HG03045 (cell line): Measurements from ENCODE around the gene PPP2R5C.

Experiments
- ATAC-seq: cut with Tn5 transposase; IDR thresholded peaks from one replicate; pipeline ENCODE4 v1.9.1; 2021; ENCODE audit warnings: mild to moderate bottlenecking, moderate library complexity; ENCODE audit not compliant: unreplicated experiment

The PPP2R5C gene

DNA sequence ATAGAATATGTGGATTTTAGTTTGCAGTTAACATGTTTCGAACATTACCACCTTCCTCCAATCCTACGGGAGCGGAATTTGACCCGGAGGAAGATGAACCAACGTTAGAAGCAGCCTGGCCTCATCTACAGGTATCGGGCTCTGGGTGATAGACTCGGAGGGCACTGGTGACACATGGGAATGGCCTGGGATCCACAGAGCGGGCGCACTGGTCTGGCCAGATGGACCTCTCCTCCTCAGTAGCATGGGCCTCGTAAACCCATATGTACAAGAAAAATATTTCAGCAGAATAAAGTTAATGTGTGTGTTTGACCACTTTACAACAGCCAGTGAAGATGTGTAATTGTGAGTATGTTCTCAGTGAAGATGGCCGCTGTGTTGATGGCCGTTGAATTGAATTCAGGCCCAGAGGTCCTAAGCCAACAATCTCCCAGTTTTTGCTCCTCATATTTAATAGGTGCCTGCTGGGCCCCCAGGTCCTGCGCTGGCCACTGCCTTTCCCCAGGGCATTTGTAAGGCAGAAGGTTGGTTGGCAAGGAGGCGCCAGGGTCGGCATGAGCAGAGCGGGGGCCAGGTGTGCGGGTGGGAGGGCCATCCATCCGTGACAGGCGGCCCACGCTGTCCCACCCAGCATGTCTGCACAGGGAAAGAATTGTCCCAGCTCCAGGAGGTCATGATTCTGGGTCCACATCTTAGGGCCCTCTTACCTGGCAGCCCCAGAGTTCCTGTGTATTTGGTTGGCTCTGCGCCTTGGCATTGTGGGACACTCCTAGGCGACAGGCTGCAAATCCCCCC lies 120.8 kb downstream of the PPP2R5C start:
- ATAC-seq = no peak

DNA sequence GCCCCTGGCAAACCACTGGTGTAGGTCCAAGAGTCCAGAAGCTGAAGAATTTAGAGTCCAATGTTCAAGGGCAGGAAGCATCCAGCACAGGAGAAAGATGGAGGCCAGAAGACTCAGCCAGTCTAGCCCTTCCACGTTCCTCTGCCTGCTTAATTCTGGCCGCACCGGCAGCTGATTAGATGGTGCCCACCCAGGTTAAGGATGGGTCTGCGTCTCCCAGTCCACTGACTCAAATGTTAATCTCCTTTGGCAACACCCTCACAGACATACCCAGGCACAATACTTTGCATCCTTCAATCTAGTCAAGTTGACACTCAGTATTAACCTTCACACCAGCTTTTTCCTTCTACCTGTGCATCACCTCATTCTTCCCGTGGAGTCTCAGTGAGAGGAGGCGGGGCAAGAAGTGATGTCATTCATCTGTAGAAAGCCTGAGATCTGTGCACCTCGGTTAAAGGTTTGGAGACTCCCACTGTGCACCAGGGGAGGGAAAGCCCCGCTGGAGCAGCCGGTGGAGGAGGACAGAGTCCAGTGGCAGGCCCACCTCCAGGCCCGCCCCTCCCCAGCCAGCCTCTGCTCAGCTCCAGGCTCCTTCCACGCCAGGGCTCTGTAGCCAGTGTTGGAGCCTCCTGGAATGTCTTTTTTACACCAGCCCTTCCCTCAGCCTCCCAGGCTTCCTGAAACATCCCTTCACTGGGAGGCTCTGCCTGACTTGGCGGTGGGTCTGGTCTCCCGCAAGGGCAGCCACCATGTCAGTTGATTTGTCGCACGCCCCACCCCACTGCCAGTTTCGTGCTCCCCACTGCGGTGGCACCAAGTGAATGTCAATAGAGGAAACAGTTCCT lies 122.8 kb downstream of the PPP2R5C start:
- no peak for ATAC-seq

DNA sequence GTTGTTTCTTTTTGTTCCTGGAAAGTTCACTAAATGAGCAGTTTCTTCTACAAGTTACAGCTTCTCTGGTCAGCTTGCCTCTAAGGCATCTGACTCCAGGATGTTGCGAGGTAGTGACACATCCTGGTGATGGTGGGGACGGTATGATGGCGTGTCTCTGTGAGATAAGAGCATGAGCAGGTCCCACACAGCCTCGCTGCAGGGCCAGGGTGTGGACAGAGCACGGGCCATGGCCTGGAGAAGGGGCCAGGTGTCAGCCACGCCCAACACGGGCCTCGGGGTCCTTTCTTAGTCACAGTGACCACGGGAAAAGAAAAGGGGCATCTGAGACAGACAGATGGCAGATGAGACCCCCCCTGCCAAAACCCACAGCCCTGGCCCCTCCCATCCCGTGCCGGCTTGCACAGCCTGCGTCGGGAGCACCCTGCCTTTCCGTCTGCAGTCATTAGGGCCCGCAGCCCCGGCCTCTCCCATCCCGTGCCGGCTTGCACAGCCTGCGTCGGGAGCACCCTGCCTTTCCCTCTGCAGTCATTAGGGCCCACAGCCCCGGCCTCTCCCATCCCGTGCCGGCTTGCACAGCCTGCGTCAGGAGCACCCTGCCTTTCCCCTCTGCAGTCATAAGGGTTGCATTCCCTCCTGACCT lies 123.5 kb downstream of the PPP2R5C start:
- ATAC-seq = no peak

DNA sequence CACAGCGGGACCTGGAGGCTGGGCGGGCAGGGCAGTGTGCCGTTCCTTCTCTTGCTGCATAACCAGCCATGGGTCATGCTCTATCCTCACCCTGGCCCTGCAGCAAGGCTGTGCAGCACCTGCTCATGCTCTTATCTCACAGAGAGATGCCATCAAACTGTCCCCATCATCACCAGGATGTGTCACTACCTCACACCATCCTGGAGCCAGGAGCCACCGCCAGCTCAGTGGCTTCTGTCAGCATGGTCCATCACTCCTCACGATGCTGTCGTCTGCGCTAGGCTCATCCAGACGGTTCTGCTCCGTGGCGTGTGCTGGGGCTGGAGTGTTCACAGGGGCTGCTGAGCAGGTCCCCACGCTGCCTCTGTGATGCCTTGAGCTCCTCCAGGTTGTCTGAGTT lies 125.7 kb downstream of the PPP2R5C start:
- ATAC-seq = no peak

DNA sequence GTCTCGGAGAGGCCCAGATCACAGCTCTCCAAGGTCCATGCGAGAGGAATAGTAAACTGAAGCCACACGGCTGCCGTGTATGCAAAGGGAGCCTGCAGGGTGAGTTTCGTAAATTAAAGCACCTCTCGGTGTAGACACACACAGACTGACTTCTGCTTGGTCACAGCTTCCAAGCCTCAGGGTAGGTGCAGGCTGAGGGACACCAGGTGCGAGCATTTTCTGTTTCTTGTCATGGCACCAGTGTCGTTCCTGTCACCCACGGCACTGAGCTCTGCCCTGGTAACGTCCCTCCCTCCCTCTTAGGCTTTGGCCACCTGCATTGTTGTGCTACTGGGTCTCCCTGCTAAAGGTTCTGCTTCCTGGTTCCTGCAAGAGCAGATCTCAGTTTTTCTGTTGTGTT lies 126.7 kb downstream of the PPP2R5C start:
- ATAC-seq = no peak

DNA sequence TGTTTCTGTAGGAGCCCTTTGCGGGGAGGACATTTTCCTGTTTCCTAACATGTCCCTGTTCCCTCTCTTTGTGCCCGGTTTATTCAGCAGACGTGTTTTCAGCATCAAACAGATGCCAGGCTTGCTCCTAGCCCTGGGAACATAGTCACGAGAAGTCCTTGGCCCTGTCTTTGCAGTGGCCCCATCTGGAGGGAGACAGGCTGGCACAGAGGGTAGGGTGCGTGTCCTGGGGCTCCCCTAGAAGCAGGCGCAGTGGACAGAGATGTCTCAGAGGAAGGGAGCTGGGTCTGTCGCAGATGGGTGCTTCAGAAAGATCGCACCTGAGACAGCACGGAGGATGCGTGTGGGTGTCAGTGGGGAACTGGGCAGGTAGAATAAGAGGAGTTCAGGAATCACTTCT lies 127.9 kb downstream of the PPP2R5C start:
- no peak for ATAC-seq

DNA sequence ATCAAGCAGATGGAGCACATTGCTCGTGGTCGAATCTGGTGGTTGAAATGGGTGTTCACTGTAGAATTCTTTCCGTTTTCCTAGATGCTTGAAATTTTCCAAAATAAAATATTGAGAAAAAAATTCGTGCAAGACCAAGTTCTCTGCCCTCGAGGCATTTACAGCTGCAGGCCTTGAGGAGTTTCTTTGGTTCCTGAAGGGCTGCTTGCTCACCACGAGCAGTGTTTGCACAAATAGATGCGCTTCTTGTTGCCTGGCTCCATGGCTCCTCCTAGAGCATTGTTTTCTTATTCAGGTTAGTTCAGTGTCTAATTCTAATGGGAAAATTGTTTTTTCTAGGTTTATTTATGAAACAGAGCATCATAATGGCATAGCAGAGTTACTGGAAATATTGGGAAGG lies 128.4 kb downstream of the PPP2R5C start:
- no peak for ATAC-seq

DNA sequence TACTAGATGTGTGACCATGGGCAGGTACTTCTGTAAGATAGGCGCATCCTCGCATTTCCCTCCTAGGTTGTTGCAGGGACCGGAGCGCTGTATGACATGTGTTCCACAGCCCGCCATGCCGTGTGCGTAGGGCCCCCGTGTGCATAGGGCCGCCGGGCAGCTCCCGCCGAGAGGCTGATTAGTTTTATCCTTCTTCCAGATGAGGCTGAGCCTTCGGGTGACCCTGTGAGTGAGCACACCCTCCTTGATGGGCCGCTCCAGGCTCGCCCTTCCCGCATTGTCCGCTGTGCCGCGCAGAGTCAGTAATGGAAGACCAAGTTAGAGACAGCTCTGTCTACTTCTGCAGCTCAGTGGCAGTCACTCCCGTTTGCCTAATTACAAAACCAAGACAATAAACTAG lies 130.0 kb downstream of the PPP2R5C start:
- no peak for ATAC-seq

DNA sequence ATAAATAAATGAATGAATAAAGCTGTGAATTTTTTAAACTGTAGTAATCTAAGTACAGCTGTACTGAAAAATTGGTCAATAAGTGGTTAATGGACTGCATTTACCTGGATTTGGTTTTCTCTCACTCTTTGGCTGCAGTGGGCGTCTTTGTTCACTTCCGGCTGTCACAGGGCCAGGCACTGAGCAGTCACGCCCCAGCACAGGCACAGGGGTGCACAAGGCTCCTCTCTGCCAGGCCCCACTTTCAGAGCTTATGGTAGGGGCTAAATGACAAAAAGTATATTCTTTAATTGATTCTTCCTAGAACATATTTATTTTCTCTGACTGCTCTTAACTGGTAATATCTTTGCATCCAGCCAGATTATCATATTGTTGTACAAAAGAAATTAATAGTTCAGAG lies 132.2 kb downstream of the PPP2R5C start:
- no peak for ATAC-seq

DNA sequence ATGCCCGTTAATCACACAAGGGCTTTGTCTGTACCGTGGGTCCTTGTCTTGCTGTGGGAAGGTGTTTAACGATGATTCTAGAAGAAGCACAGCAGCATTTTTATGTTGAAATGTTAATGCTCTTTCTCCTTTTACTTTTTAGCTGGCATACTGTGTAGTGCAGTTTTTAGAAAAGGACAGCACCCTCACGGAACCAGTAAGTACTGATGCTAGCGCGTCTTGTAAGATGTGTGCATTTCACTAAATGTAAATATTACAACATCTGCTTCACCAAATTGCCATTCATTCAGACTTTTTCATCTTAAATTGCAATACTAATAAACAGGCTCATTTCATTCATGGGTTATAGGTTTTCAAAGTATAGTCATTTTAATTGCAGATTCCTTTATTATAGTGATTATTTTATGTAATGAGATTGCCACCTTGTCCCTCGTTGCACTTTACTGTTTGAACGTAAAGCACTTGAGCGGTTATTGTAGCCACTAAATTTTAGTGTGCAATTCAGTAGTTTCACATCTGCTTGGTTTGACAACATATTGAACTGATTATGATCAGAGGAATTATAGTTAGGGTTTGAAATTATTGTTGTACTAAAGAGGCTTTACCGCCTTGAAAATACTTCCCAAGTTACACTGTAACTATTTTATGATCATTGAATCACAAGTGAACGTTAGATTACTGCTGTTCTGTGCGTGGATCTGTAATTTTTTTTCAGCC lies 133.0 kb downstream of the PPP2R5C start:
- ATAC-seq = no peak

DNA sequence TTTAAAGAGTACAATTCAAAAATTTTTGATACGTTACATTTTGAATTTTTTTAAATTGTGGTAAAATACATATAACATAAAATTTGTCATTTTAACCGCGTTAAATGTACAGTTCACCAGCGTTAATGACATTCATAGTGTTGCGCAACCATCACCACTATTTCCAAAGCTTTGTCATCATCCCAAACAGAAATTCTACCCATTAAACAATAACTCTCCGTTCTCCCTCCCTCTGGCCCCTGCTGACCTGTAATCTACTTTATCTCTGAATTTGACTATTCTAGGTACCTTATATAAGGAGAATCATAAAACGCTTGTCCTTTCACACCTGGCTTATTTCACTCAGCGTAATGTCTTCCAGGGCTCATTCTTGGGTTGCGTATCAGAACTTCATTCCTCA lies 133.7 kb downstream of the PPP2R5C start:
- ATAC-seq = no peak

DNA sequence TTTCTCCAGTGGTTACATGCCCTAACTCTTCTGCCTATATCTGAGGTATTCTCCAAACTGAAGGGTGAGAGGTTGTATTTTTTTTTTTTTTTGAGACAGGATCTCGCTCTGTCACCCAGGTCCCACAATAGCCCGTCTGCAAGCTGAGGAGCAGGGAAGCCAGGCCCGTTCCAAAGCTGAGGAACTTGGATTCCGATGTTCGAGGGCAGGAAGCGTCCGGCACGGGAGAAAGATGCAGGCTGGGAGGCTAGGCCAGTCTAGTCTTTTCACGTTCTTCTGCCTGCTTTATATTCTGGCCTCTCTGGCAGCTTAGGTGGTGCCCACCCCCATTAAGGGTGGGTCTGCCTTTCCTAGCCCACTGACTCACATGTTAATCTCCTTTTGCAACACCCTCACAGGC lies 135.8 kb downstream of the PPP2R5C start:
- ATAC-seq = no peak

DNA sequence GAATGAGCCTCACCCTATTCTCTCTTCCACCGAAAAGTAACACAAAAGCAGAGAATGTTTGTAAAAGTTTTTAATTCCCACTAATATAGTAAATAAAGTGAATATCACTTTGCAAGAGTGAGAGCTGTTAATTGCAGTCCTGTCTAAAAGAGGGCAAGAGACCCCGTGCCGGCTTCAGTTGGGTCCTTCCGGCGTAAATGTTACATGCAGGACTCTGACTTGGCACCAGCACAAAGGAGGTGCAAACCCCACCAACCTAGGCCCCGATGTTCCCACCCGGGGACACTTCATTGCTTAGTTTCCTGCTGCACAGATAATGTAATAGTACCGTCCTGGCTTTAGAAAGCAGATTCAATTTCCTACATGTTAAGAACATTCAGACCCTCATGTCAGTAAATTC lies 136.9 kb downstream of the PPP2R5C start:
- no peak for ATAC-seq

DNA sequence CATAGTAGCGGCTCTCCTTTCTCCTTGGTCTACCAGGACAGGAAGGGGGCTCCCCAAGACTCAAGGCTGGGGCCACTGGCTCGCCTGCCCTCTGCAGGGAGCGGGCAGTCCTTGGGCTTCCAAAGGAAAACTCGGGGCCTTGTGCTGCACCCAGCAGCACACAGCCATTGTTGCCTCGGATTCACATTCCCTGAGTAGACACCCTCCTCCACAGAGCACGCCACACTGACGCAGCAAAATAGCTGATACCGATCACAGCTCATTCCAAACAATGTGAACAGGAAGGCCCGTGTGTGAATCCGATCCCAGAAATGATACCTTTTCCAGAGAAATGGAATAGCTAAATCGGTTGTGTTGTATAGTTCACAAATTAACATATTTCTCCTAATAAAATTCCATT lies 137.8 kb downstream of the PPP2R5C start:
- ATAC-seq = no peak

DNA sequence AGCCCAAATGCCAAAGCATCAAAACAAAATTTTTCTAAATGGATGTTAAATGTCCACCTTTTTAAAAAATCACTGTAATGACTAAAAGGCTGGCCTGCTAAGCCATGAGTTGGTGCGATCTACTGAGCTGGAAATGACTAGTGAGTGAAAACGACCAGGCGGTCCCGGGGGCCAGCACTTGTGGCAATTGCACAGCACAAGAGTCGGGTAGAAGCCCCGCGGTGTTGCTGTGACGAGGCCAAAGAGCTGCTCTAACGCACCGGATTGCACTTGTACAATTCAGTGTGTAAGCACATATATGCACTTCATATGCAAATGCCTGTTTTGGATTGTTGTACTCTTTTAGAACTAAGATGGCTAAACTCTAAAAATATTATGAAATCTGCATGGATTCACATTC lies 138.7 kb downstream of the PPP2R5C start:
- ATAC-seq = no peak

DNA sequence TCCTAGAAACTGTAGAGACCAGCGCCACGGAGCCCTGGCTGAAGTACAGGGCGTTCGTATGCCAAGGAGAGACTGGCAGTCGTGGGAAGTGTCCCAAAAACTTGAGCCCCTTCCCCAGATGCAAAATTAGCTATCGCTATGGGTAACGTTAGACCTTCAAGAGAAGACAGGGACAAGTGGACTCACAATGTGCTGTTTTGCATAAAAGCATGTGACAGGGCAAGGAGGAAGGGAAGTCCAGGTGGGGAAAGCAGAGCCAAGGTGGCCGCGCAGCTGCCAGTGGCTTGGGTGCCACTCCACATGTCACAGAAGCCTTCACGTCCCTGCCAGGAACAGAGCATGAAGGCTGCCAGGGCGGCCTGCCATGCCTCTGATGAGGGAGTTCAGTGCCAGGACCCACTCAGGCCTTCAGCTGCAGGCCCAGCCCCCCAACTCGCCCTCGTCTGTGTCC lies 141.6 kb downstream of the PPP2R5C start:
- ATAC-seq = no peak

DNA sequence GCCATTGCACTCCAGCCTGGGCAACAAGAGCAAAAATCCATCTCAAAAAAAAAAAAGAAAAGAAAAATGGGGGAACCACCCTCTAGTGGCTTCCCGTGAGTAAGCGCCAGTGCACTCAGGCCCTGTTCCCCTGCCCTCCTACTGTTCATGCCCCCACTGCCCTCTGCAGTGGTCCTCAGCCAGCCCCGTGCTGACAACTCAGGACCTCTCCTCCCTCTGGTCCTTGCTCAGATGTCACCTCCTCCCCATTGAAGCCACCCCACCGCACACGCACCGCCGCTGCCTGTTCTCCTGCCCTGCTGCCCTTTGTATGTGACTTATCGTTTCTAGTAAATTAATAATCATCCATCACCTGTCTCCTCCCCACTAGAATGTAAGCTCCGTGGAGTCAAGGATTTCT lies 144.1 kb downstream of the PPP2R5C start:
- no peak for ATAC-seq

DNA sequence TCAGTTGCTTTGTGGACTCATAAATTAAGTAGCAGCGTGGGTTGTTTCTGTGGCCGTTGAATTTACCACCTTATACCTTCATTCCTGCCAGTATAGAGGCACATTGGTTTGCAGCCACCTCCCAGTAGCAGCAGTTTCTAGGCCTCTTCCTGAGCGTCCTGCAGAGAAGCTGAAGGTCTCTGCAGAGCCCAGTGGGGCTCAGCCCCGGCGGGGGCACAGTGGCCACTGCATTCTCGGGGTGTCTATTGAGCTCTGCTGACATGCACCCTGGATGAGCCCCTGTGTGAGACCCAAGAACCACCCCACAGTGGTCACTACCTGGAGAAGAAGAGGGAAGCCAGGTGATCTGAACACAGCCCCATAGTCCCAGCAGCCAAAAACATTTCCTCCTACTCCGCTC lies 145.1 kb downstream of the PPP2R5C start:
- no peak for ATAC-seq

DNA sequence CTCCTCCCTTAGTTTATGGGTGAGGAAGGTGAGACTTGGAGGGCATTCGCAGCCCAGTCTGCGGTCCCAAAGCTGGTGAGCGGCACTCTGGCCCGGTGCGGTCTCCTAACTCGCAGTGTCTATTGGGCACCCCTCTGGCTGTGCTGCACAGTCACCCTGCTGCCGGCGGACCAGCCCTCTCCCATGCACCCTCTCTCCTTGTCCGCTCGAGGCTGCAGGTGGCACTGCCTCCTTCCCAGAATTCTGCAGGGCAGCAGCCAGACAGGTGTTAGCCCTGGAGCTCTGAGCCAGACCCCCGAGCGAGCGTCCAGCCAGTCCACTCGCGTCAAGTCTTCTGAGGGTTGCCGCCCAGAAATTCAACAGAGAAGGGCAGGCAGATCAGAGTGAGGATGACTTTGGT lies 146.1 kb downstream of the PPP2R5C start:
- no peak for ATAC-seq

DNA sequence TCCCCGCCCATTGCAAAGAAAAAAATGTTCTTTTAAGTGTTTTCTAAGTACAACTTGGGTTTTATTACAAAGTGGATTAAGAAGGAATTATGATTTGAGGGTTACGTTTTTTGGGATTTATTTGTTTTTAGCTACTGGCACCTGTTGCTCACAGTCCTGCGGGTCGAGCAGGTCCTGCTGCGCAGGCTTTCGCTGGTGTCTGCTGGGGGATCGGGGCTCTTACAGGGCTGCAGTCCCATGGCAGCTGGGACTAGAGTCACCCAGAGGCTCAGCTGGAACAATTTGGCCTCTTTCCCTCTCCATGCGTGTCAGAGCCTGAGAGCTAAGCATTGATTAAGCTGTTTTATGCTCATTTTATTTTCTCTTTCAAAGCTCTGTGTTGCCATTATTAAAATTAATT lies 147.3 kb downstream of the PPP2R5C start:
- no peak for ATAC-seq
